VCaP (cell line): ENCODE data around the gene TSNAXIP1.

Source experiments
- H3K27ac ChIP-seq: fragments of 450-650 bp; 2 replicates; pipeline ENCODE4 v1.5.1; 2017
- CTCF ChIP-seq: fragments of 450-650 bp; conservative IDR thresholded peaks from 2 replicates; pipeline ENCODE4 v1.5.1; 2017; ENCODE audit warnings: mild to moderate bottlenecking, moderate library complexity

The TSNAXIP1 gene

GRCh38 chr16:67782567-67783352 is 23.9 kb upstream of the TSNAXIP1 start:
- H3K27ac ChIP-seq, result no peak overlapping the region
- TF ChIP-seq CTCF, result no peak

GRCh38 chr16:67783353-67783725 is 23.4 kb upstream of the TSNAXIP1 start:
- TF ChIP-seq CTCF, result no peak
- no peak overlapping the region for H3K27ac ChIP-seq

GRCh38 chr16:67786491-67786890 is 20.2 kb upstream of the TSNAXIP1 start:
- no peak for TF ChIP-seq CTCF

GRCh38 chr16:67790071-67790470 is 16.6 kb upstream of the TSNAXIP1 start:
- H3K27ac ChIP-seq, result no peak overlapping the region
- TF ChIP-seq CTCF, result no peak

More at GRCh38 chr16:67786491-67786890, 20.2 kb upstream of the TSNAXIP1 start:
- H3K27ac ChIP-seq, result no peak overlapping the region

GRCh38 chr16:67796099-67796718 is 10.5 kb upstream of the TSNAXIP1 start:
- no peak overlapping the region for H3K27ac ChIP-seq
- no peak for TF ChIP-seq CTCF

- TF ChIP-seq CTCF, result no peak
These were observed 6.3 kb upstream of the TSNAXIP1 start for GRCh38 chr16:67800338-67800926.

GRCh38 chr16:67801241-67801640 is 5.4 kb upstream of the TSNAXIP1 start:
- no peak for TF ChIP-seq CTCF
- H3K27ac ChIP-seq, result no peak overlapping the region

More at GRCh38 chr16:67800338-67800926, 6.3 kb upstream of the TSNAXIP1 start:
- H3K27ac ChIP-seq, result no peak overlapping the region
